CD4-positive, alpha-beta T cell treated with Interleukin-15 for 4 hours (primary cell): ENCODE results near the gene WASHC3.
"Not testable (repeated sequence)": the region's sequence is repeated elsewhere in the genome, so short reads cannot be mapped to it uniquely, and the experiment has no call there.

Experiments used
- DNase-seq: peaks from one replicate; pipeline ENCODE4 v3.0.0-alpha.2; 2020; ENCODE audit warnings: low spot score

The WASHC3 gene

DNA sequence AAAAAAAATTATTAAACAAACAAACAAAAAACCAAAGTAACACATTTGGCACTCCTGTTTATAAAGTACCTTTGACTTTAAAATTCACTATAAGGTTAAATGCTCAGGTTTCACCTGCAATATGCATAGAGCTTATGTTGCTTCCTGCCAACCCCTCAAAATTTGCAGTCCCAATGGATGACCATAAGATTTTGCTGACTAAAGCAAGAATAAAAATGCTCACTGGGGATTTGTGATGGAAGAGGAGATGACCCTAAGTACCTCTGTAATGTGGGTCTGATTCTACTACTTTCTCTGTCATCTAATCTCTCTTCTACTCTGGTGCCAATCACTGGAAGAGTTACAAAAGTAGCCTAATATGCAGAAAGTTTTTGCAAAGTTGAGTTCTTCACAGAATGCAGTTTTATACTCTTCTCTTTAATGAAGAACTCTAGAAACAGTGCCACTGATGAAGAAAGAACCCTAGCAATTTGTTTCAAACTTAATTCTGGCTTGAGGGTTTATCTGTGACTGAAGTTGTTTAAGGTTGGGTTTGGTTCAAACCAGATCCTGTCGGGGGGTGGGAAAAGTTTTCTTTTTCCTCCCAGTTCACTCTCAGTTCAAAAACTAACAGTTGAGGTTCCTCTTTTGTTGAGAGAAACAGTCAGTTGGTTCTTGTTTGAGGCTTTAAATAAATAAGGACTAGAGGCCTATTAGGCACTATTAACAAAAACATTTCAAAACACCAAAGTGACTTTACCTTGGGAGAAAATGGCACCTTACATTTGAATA lies 10.9 kb downstream of the WASHC3 start:
- DNase-seq, result no peak

DNA sequence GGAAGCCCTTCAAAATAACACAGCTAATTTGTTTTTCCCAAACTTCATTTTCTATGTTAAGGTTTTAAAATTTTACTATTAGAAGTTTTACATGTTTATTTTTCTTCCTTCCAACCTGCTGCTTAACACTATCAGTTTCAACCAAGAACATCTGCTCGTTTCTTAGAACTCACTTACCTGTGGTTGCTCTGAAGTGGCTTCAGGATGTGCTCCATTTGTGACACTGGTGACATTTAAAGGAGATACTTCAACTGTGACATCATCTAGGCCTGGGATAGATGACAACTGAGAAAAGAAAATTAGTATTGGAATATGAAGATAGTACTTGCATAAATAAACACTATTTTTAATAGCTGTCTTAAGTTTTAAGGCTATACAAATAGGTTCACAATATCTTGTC lies 17.9 kb downstream of the WASHC3 start:
- DNase-seq, result peak; percentile 66

DNA sequence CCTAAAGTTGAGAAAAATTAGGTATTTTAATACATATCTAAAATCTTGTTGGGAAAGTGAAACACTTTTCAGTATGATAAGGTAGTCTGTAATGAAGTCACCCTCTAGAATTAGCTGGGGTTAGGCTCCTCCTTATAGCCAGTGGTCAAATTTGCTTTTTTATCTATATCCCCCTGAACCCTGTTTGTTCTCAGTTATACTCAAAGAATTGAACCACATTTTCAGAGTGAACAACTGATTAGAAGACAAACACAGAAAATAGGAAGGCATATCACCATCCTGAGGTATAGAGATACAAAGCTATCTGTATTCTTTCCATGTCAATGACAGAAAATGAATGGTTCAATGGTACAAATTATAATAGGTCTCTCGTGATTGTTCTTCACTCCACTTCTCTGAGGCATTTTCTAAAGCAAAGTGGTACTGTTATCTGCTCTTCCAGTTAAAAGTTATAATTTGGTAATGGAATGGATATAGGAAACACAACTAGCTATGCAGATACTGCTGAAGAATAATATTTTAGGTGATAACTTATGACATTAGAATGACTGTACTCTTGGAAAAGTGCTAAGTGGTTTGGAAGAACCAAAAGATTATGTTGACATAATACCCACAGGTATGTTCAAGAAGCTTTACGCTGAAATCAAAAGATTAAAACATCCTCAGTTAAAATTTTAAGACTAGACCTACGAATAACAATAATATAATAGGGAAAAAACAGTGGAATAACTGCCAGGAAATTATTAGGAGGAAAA lies 27.6 kb downstream of the WASHC3 start:
- no peak for DNase-seq

DNA sequence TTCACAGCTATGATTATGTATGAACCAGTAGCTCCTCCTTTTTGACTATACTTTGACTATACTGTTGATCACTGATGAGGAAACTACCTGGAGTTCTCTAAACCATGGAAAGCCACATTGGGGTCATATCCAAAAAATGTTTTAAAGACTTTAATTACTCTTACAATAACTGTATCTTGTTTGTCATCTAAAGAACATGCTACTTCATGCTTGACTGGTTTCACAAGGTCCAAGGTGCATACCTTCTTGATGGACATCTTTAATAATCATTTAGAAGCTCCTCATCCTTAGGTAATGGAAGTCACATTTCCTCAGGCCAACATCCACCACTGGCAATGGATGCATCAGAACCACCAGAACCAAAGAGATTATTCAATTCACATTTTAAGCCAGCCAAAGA lies 29.9 kb downstream of the WASHC3 start:
- no peak for DNase-seq

DNA sequence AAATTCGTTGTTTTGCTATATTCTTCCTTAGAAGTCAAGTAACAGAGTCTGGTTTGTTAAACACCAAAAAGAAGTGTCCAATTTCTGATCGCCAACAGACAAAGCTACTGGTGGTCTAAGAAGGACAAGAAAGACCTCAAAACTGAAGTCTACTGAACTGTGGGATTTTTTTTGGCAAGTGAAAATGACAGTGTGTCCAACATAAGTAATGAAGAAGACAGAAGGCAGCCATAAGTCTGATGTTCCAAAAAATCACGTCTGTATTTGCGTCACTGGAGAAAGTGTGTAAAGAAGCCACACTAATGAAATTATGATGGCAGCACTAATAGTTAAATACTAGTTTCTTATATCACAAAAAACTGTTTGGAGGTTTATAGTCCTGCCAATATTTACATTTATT lies 32.6 kb downstream of the WASHC3 start:
- DNase-seq, result no peak

DNA sequence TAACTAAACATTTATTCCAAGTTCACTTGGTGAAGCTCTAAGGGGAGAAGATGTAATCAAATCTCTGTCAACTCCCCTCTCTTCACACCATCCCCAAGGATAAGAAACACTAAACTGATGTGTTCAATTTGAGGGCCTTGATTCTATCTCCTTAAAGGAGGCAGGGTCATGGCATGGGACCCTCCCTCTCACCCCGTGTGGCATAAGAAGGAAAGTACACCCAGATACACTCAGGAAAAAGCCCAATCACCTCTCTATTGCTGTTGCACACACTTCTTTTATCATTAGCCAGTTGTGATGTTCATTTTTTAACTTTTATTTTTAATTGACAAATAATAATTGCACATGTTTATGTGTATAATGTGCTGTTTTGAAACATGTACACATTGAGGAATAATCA lies 35.1 kb downstream of the WASHC3 start:
- no peak for DNase-seq

DNA sequence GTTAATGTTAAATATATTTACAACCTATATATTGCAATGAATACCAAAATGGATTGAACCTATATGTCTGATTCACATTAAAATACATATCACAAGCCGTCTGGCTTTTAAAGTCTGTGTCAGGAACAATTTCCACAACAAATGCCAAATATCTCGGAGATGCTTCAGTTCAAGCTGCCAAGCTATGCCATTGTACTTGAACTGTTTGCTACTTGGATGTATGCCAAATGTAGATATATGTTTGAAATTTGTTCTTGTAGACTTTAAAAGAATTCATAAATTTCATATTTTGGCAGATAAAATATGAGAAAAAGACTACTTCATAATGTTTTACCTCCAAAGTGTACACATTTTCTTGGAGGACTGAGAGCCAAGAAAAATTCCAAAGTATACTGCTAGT lies 37.0 kb downstream of the WASHC3 start:
- DNase-seq, result no peak

DNA sequence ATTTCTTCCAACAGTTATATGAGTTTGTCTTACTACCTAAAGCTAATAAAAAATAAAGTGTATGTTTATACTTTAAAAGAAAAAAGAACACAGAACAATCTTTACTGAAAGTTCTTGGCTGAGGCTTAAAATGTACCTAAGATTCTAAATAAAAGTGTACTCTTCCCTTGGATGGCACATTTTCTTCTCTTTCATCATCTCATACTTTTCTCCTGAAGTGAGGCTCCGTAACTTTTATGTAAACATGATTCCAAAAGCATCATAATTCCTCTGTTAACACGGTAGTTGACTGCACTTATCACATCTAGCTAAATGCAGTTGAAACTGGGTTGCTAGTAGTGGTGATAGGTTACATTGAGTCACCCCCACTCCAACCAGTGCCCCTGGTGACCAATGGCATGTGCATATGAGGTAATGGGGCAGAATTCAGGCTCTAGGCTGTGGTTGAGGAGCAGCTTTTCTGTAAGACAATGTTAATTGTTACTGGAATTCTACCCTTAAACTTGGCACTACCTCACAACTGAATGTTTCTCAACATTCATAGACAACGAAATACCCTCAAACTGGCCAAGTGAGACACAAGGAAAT lies 38.4 kb downstream of the WASHC3 start:
- no peak for DNase-seq

DNA sequence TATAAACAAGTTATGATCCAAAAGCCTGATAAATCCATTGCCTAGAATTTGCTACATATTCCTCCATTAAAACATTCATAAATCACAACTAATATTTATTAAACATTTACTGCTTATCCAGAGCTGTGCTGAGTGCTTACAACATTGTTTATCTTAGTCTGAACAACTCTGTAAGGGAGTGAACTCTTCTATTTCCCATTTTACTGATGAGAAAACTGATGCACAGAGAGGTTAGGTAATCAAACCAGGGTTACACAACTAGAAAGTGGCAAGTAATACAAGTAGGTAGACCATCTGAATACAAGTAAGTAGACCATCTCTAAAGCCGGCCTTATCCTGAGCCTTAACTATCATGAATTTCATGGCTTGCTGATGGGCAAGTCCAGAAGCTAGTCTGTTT lies 39.5 kb downstream of the WASHC3 start:
- DNase-seq, result no peak

DNA sequence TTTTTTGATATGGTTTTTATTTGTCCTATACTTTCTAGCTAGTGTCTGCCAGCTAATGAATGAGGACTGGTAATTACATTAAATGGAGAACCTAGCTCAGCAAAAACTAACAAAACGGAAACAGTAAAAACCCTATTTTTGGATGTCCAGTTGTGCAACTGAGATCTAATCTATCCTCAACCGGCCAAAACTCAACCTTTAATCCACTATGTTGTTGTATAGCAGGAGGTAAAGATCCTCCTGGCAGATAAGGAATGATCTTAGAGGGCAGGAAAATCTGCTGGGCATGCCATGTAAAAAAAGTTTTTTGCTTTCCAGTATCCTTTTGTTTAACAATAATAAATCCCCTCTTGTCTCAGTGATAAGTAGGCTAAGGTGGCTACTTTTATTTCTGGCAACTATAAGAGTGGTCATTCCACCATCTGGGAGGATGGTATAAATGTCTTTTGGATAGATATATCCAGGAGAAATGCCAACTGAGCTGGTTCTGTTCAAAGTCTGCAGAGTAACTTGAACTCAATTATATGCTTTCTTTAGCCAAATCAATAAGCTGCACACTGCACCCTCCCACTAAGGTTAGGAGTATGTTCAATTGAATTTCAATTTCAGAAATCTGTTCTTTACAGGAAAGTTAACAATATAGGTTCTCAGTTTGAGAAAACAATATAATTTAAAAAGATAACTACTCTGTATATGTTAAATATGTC lies 40.1 kb downstream of the WASHC3 start:
- DNase-seq, result no peak

DNA sequence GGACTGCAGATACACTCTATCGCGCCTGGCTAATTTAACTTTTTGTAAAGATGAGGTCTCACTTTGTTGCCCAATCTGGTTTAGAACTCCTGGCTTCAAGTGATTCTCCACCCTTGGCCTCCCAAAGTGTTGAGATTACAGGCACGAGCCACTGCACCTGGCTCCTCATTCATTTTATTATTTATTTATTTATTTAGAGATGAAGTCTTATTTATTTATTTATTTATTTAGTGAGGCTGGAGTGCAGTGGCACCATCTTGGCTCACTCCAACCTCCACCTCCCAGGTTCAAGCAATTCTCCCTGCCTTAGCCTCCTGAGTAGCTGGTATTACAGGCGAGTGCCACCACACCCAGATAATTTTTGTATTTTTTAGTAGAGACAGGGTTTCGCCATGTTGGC lies 43.2 kb downstream of the WASHC3 start:
- DNase-seq, result not testable (repeated sequence)

DNA sequence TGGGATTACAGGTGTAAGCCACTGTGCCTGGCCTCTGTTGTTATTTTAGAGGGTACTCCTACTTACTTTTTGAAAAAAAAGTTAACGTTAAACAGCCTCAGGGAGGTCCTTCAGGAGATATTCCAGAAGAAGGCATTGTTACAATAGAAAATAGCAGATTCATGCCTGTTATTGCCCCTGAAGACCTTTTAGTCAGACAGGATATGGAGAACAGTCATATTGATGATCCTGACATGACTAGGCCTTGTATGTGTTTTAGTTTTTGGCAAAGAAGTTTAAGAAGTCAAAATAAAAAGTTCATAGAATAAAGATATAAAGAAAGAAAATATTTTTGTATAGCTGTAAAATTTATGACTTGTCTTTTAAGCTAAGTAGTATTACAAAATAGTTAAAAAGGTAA lies 45.3 kb downstream of the WASHC3 start:
- DNase-seq, result no peak

DNA sequence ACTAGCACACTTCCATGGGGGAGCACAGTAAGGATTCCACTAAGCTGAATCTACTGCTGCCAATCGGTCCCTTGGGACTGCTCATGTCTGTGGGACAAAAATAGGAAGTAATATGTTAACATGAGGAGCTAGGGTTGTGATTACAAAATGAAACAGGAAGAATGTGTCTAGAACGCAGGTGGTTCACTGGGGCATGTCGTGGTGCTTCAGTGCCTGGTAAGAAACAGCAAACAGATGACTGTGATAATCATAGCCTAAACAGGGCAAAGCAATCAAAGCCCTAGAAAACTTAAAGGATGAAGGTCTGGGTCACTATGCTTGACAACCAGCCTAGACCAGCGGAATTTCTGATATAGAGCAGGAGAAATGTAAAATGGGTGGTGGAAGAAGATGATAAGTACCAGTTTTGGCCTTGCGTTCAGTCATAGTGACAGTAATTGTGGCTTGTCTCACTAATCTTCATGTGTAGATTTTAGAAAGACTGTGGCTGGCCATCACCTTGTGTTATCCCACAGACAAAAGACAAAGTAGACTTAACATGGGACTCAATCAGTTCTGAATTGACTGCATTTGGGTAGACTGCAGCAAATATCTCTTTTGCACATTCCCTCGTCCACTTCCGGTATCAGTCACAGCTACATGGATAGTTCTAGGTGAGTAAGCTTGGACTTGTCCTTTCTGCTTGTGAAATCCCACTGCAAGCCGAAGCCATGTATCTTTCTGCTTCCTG lies 51.4 kb downstream of the WASHC3 start:
- DNase-seq, result no peak

DNA sequence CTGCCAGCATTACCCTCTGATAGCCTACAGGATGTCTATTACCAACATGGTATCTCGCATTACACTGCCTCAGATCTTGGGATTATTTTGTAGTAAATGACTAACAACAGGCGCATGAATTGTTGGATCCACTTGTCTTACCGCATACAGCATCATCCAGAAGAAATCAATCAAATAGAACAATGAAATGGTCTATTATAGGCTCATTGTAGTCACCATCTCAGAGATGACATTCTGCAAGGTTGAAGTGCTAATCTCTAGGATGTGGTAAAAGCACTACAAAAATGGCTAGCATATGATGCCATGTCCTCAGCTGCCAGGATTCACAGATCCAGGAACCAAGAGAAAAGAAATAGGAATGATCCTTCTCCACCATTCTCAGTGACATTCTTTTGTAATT lies 52.0 kb downstream of the WASHC3 start:
- no peak for DNase-seq

DNA sequence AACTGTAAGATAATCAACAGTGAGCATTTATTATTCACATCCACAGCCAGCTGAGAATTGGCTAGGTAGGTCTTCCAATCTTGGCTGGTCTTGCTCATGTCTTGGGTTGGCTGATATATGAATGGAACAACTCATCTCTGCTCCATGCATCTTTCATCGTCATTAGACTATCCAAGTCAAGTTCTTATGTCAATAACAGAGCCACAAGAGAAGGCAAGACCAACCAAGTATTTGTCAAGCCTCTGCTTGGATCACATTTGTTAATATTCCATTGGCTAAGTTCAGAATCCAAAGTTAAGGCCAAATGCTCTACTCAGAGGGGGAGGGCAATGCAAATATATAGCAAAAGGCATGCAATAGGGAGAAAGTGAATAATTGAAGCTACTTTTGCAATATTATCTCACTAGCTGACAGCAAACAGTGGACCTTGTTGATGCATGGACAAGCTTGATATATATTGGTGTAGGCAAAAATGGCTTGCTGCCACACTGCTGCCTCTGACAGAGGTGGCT lies 53.1 kb downstream of the WASHC3 start:
- no peak for DNase-seq

DNA sequence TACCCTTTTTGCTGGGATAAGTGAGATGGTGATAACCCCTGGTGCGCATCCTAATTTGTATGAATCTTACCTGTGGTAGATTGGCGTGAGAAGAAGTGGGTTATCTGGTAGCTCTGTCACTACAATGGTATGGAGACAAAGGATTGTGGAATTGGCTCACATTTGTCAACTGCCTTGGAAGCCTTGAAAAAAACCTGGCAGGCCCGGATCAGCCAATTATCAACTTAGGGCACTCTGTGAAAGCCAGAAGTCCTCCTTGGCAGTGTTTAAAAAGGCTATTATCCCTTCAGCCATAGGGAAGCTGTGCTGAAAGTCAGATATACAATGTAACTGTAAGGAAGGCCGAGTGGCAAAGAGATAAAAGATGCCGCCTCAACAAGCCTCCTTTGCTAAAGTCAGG lies 56.5 kb downstream of the WASHC3 start:
- DNase-seq, result no peak

DNA sequence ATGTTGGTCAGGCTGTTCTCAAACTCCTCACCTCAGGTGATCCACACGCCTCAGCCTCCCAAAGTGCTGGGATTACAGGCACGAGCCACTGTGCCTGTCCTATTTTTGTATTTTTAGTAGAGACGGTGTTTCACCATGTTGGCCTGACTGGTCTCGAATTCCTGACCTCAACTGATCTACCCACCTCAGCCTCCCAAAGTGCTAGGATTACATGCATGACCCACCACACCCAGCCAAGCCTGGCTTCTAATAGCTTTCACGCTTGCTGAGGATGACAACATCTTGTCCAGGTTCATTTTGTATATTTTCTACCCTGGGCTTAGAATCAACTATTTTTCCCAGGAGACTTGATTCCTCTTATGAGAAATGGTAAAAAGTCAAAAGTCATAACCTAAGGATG lies 64.7 kb downstream of the WASHC3 start:
- no peak for DNase-seq

DNA sequence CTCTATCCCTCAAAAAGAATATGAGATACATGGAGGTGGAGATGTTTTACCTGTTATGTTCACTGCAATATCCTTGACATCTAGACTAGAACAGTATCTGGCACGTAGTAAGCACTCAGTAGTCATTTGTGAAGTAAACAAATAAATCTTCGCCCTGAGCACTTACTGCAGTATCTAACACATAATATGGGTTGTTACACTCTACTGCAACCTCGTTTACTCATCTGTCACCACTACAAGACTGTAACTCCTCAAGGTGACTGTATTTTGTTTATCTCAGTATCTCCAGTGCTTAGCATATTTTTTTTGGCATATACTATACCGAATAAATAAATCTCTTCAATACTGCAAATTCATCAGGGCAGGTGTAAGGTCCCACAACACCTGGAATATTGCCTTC lies 66.1 kb downstream of the WASHC3 start:
- no peak for DNase-seq

DNA sequence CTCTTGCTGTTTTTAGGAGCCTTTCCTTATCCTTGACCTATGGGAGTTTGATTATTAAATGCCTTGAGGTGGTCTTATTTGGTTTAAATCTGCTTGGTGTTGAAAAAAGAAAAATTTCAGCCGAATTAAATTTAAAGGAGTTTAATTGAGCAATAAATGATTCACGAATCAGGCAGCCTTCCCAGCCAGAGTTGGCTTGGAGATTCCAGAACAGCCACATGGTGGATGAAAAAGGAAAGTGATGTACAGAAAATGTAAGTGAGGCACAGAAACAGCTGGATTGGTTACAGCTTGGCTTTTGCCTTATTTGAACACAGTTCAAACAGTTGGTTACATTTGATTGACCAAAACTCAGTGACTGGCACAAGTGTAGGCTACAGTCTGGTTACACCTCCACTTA lies 69.7 kb downstream of the WASHC3 start:
- DNase-seq, result no peak

DNA sequence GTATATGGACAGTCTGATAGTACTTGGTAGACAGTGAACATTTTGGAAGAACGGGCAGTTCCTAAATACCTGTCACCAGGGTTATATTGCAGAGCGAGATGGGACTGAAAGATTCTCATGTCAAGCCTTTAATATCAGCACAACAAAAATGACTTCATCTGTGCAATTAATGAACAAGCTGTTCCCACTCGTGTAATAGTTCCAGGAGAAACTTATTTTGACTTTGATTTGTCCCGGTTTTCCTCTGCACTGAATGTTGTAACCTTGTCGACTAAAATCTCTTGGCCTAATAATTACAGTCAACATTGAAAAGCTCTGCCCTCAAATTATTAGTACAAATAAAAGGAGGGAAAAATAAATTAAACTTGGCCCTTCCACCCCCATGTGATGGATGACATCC lies 79.5 kb downstream of the WASHC3 start:
- no peak for DNase-seq

DNA sequence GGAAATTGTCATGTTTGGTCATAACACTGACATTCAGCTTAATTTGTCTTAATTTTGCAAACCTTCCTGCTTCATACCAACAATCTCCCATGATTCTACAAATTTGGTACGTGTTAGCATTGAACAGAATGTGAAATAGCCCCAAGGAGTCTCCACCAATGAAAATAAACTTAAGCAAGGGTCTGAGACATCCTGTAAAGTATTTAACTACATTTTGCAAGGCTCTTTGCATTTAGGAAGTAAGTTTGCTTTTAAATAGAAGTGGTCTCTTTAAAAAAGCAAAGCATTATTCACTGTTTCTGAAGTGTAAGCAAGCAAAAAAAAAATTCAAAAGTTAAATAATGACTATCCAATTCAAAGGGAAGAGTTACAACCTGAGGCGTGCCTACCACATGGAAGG lies 79.9 kb downstream of the WASHC3 start:
- no peak for DNase-seq

DNA sequence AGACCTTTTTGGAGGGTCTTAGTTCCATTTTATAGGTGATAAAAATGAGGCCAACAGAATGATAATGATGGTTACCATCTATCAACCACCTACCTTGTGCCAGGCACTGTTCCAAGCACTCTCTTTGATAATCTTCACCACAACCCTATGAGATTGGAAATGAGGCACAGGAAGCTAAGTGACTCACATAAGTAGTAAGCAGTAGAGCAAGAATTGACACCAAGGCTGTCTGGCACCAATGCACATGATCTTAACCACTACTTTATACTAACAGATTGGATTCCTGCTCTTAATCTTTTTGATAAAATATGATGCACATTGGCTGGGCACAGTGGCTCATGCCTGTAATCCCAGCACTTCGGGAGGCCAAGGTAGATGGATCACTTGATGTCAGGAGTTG lies 93.0 kb downstream of the WASHC3 start:
- no peak for DNase-seq
